Sigmoid colon (tissue), 7 donors: Measurements from ENCODE around the gene PEX26. TPM values are rescaled to one million over a fixed set of nuclear protein-coding genes. Genes with fewer than 3 reads are reported as not detected.
"Not testable (repeated sequence)": the region's sequence is repeated elsewhere in the genome, so short reads cannot be mapped to it uniquely, and the experiment has no call there.

Experiments used
- DNase-seq: peaks from one replicate; pipeline ENCODE4 v3.0.0-alpha.2; 2019
- H3K27ac ChIP-seq, 4 donors: fragments of 200-600 bp; sonication (generic); one replicate each; pipeline ENCODE4 v1.5.1; 2016 to 2019; ENCODE audit warnings: mild to moderate bottlenecking in 1 of 4
- H3K27me3 ChIP-seq, 3 donors: fragments of 200-600 bp; sonication (generic); one replicate each; pipeline ENCODE4 v1.5.1; 2019; ENCODE audit warnings: mild to moderate bottlenecking in 1 of 3
- H3K36me3 ChIP-seq, 4 donors: fragments of 200-600 bp; sonication (generic); one replicate each; pipeline ENCODE4 v1.5.1; 2016 to 2019
- H3K4me1 ChIP-seq, 4 donors: fragments of 200-600 bp; sonication (generic); one replicate each; pipeline ENCODE4 v1.5.1; 2017 to 2019
- H3K4me3 ChIP-seq, 4 donors: fragments of 200-600 bp; sonication (generic); one replicate each; pipeline ENCODE4 v1.5.1; 2017 to 2019; ENCODE audit warnings: mild to moderate bottlenecking in 2 of 4, moderate library complexity in 1 of 4
- H3K9me3 ChIP-seq, 4 donors: fragments of 200-600 bp in 3 of 4; sonication (generic) in 3 of 4; one replicate each; pipeline versions ENCODE4 v1.5.1 to v1.6.1; 2013 to 2019
- EP300 ChIP-seq, 4 donors: sonication (generic); formaldehyde crosslinking; IDR thresholded peaks; one replicate each; pipeline ENCODE4 v1.6.1; 2017; ENCODE audit warnings: antibody characterized with exemption in 4 of 4
- POLR2A ChIP-seq, 2 donors: fragments of 450-650 bp; IDR thresholded peaks; one replicate each; pipeline ENCODE4 v1.6.1; 2016; ENCODE audit warnings: antibody characterized with exemption in 2 of 2, mild to moderate bottlenecking in 2 of 2, moderate library complexity in 2 of 2
- POLR2AphosphoS5 ChIP-seq, 4 donors: sonication (generic); formaldehyde crosslinking; IDR thresholded peaks; one replicate each; pipeline ENCODE4 v1.6.1; 2017; ENCODE audit warnings: antibody characterized with exemption in 4 of 4
- WGBS, 2 donors: extraction: QIAGEN DNeasy Blood & Tissue Kit; methylation state at CpG; one replicate each; pipeline ENCODE4 v1.1.7; 2013; 5-methylcytosine and 5-hydroxymethylcytosine counted together
- intact Hi-C: fragments of 100-400 bp; cut with DNase I; formaldehyde crosslinking; loops from one replicate; pipeline ENCODE4 v1.15.1; 2023
- polyA plus RNA-seq, 3 donors: library from polyadenylated mRNA; stranded (reverse); fragments of 200-250 nt; gene quantifications; one replicate each; pipeline ENCODE4 v1.2.3, GENCODE V29; 2013
- total RNA-seq, 4 donors: library from RNA; depleted of rRNA; stranded (reverse); fragments of >200 nt; gene quantifications; one replicate each; pipeline ENCODE4 v1.1.0, GENCODE V29; 2016
- TF ChIP-seq, protein P1 (sequence below), 4 experiments: fragments of 450-650 bp in 3 of 4; fragments of 200-600 bp in 1 of 4; IDR thresholded peaks; one replicate each; pipeline ENCODE4 v1.5.1; 2016 to 2019; ENCODE audit warnings: antibody characterized with exemption in 4 of 4, mild to moderate bottlenecking in 3 of 4, moderate library complexity in 2 of 4
- donor health status: healthy with polysubstance abuse.
- donor health status: Bipolar disorder and iron deficiency.
- donor health status: healthy.

PEX26 gene
- total and polyA plus RNA-seq, 7 donors: 13.3 to 124 (median 21.3) TPM

DNA sequence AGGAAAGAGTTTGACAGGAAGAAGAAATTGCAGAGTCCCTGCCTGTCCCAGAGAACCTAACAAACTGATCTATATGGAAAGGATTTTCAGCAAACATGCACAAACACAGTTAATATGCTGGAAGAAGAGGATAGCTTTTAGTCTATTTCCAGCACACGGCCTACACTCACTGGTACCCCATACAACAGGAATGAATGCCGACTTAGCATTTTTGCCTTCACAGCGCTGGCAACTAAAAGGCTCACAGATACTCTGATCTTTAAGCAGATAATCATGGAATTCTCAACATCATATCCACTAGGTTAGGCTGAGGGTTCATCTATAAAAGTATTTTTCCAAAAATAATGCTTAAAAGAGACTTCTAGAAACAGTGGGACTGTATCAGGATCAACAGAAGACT, 23.0 kb downstream of the PEX26 start:
- peaks cover 0 to 4% (median 0%) of the 10 kb centered on the region in 4 donors for H3K36me3 ChIP-seq
- H3K4me3 ChIP-seq: no peak overlapping the region
- intact Hi-C loops: no loop called here
- H3K4me1 ChIP-seq: peaks cover 0 to 5% (median 1%) of the 10 kb centered on the region in 4 donors
- no peak for DNase-seq
- 94 to 95% methylated on average over 3 of the region's 3 CpGs for WGBS, 2 donors
- no peaks in the 10 kb centered on the region for H3K9me3 ChIP-seq
- TF ChIP-seq EP300 (IDR thresholded peaks at IDR 0.05): no peak
- TF ChIP-seq POLR2A (IDR thresholded peaks at IDR 0.05): no peak
- no peak for TF ChIP-seq POLR2AphosphoS5 (IDR thresholded peaks at IDR 0.05)
- TF ChIP-seq, protein P1, sequence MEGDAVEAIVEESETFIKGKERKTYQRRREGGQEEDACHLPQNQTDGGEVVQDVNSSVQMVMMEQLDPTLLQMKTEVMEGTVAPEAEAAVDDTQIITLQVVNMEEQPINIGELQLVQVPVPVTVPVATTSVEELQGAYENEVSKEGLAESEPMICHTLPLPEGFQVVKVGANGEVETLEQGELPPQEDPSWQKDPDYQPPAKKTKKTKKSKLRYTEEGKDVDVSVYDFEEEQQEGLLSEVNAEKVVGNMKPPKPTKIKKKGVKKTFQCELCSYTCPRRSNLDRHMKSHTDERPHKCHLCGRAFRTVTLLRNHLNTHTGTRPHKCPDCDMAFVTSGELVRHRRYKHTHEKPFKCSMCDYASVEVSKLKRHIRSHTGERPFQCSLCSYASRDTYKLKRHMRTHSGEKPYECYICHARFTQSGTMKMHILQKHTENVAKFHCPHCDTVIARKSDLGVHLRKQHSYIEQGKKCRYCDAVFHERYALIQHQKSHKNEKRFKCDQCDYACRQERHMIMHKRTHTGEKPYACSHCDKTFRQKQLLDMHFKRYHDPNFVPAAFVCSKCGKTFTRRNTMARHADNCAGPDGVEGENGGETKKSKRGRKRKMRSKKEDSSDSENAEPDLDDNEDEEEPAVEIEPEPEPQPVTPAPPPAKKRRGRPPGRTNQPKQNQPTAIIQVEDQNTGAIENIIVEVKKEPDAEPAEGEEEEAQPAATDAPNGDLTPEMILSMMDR (IDR thresholded peaks at IDR 0.05): no peak
- no peak overlapping the region for H3K27ac ChIP-seq
- no peaks in the 10 kb centered on the region for H3K27me3 ChIP-seq

GRCh38 chr22:18101536-18101935, 23.7 kb downstream of the PEX26 start:
- TF ChIP-seq POLR2A (IDR thresholded peaks at IDR 0.05) (no peak), POLR2AphosphoS5 (IDR thresholded peaks at IDR 0.05) (no peak), EP300 (IDR thresholded peaks at IDR 0.05) (no peak)
- TF ChIP-seq, protein P1 (IDR thresholded peaks at IDR 0.05): no peak
- Histone ChIP-seq H3K4me1 (no peaks in the 10 kb centered on the region), H3K36me3 (peaks cover 0 to 4% (median 0%) of the 10 kb centered on the region in 4 donors), H3K27me3 (peaks cover 0 to 3% (median 0%) of the 10 kb centered on the region in 3 donors), H3K9me3 (no peaks in the 10 kb centered on the region), H3K4me3 (no peak overlapping the region), H3K27ac (no peak overlapping the region)
- 92 to 94% methylated on average over 4 of the region's 4 CpGs for WGBS, 2 donors
- no peak for DNase-seq
- intact Hi-C loops: no loop called here

DNA sequence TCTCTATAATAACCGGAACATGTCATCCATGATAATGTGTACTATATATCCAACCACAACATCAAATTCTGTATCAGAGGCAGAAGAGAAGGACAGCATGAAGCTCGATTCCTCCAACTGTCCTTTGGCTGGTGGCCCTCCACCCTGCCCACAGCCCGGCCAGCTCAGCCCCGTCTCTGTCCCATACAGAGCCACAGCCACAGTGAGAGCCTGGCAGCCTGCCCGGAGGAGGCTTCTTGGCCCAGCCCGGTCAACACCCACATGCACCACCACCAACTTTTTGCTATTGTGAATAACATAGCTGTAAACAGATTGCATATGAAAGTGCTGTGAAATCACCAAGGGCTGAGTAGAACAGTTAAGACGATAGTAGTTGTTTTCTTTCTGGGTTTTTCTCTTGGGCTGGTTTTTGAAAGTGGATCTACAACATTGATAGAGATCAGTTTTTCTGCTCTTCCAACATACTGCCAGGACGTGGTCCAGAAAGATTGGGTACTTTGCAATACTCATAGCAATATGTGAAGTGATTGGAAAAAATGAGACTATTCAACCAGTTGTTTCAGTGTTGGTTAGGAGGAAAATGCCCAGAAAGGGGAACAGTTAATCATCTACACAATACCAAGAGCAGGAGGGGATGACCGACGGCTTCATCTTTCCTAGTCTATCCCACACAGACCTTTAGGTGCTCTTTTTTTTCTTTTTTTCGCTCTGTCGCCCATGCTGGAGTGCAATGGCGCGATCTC, 25.9 kb downstream of the PEX26 start:
- no peak for TF ChIP-seq POLR2A (IDR thresholded peaks at IDR 0.05)
- TF ChIP-seq, protein P1 (IDR thresholded peaks at IDR 0.05): no peak
- TF ChIP-seq POLR2AphosphoS5 (IDR thresholded peaks at IDR 0.05): no peak
- TF ChIP-seq EP300 (IDR thresholded peaks at IDR 0.05): no peak
- Histone ChIP-seq H3K27ac (no peak overlapping the region), H3K9me3 (no peaks in the 10 kb centered on the region), H3K36me3 (peaks cover 0 to 4% (median 0%) of the 10 kb centered on the region in 4 donors), H3K27me3 (peaks cover 0 to 10% (median 0%) of the 10 kb centered on the region in 3 donors), H3K4me3 (no peak overlapping the region), H3K4me1 (no peaks in the 10 kb centered on the region)
- DNase-seq: no peak
- intact Hi-C loops: no loop called here
- WGBS, 2 donors: 85 to 93% methylated on average over 14 of the region's 14 CpGs

- TF ChIP-seq POLR2AphosphoS5 (IDR thresholded peaks at IDR 0.05): no peak
- TF ChIP-seq, protein P1 (IDR thresholded peaks at IDR 0.05): no peak
- no peak for TF ChIP-seq EP300 (IDR thresholded peaks at IDR 0.05)
These were observed 26.8 kb downstream of the PEX26 start for GRCh38 chr22:18104566-18104965.

DNA sequence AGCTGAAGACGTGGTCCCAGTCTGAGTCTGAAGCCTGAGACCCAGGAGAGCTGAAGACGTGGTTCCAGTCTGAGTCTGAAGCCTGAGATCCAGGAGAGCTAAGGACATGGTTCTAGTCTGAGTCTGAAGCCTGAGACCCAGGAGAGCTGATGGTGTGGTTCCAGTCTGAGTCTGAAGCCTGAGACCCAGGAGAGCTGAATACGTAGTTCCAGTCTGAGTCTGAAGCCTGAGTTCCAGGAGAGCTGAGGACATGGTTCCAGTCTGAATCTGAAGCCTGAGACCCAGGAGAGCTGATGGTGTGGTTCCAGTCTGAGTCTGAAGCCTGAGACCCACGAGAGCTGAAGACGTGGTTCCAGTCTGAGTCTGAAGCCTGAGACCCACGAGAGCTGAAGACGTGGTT, 28.2 kb downstream of the PEX26 start:
- H3K36me3 ChIP-seq, DNase-seq: not testable (repeated sequence)
- intact Hi-C loops: loop anchor here (5.0 kb wide), 1 partner anchor 36 kb away; no protein-coding TSS in a partner anchor

More at GRCh38 chr22:18104566-18104965, 26.8 kb downstream of the PEX26 start:
- H3K4me3 ChIP-seq: no peak overlapping the region
- H3K27me3 ChIP-seq: peaks cover 0 to 12% (median 0%) of the 10 kb centered on the region in 3 donors
- WGBS, 2 donors: 89% methylated on average over 4 of the region's 4 CpGs
- no peak overlapping the region for H3K27ac ChIP-seq
- intact Hi-C loops: no loop called here
- H3K4me1 ChIP-seq: peaks cover 0 to 1% (median 0%) of the 10 kb centered on the region in 4 donors
- no peaks in the 10 kb centered on the region for H3K9me3 ChIP-seq
- no peak for DNase-seq
- peaks cover 0 to 4% (median 0%) of the 10 kb centered on the region in 4 donors for H3K36me3 ChIP-seq

GRCh38 chr22:18106550-18107341, 29.0 kb downstream of the PEX26 start:
- not testable (repeated sequence) for H3K9me3 ChIP-seq, H3K36me3 ChIP-seq, DNase-seq, H3K4me3 ChIP-seq, H3K27ac ChIP-seq
- Histone ChIP-seq H3K27me3 (peaks cover 5 to 34% (median 10%) of the 10 kb centered on the region in 3 donors), H3K4me1 (peaks cover 0 to 19% (median 16%) of the 10 kb centered on the region in 4 donors)
- intact Hi-C loops: loop anchor here (5.0 kb wide), 1 partner anchor 36 kb away; no protein-coding TSS in a partner anchor
- WGBS, 2 donors: 53 to 90% methylated on average over 4 of the region's 4 CpGs

More for the DNA sequence above, 28.2 kb downstream of the PEX26 start:
- H3K27me3 ChIP-seq: peaks cover 5 to 26% (median 6%) of the 10 kb centered on the region in 3 donors
- H3K4me1 ChIP-seq: peaks cover 0 to 15% (median 12%) of the 10 kb centered on the region in 4 donors
- 84 to 87% methylated on average over 6 to 7 of the region's 7 CpGs for WGBS, 2 donors
- not testable (repeated sequence) for H3K9me3 ChIP-seq, H3K27ac ChIP-seq, H3K4me3 ChIP-seq
